ENCODE results near the gene SLC45A2. TPM values are rescaled to one million over a fixed set of nuclear protein-coding genes. Genes with fewer than 3 reads are reported as not detected.

Gene SLC45A2
- total RNA-seq, 1 experiment from 2014 or later, result not detected

DNA sequence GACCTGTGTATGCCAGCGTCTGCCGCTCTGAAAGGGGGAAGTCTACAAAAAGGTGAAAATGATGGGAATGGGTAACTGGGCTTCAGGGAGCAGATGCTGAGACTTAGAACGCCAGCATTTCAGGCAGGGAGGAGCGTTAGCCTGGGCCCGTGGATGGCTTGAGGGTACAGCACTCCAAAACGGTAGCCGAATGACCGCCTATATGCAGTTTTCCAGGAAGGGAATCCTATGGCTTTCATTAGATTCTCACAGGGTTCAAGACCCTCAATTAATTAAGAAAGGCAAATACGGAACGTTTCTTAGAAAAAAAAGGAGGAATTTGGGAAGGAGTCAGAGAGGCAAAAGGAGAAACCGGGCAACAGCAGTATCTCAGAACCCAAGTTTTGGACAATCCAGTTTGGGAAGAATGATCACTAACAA is 22.7 kb upstream of the SLC45A2 start (continued):
- TF ChIP-seq MXD4 (CRISPR knock-in tag; IDR thresholded peaks at IDR 0.05; ENCODE audit: borderline replicate concordance) (no peak), ZNF263 (CRISPR knock-in tag; IDR thresholded peaks at IDR 0.05; ENCODE audit: low read depth) (no peak), NFATC4 (CRISPR knock-in tag; IDR thresholded peaks at IDR 0.05) (no peak), RELA (CRISPR knock-in tag; IDR thresholded peaks at IDR 0.05; ENCODE audit: borderline replicate concordance) (no peak), FOXP1 (CRISPR knock-in tag; IDR thresholded peaks at IDR 0.05; ENCODE audit: borderline replicate concordance) (no peak), CREB1 (CRISPR knock-in tag; IDR thresholded peaks at IDR 0.05) (no peak), IRF2 (CRISPR knock-in tag; IDR thresholded peaks at IDR 0.05; ENCODE audit: borderline replicate concordance, low read depth) (no peak)
- TF ChIP-seq, protein P1, sequence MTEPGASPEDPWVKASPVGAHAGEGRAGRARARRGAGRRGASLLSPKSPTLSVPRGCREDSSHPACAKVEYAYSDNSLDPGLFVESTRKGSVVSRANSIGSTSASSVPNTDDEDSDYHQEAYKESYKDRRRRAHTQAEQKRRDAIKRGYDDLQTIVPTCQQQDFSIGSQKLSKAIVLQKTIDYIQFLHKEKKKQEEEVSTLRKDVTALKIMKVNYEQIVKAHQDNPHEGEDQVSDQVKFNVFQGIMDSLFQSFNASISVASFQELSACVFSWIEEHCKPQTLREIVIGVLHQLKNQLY (CRISPR knock-in tag; IDR thresholded peaks at IDR 0.05), result no peak
- TF ChIP-seq, protein P2, sequence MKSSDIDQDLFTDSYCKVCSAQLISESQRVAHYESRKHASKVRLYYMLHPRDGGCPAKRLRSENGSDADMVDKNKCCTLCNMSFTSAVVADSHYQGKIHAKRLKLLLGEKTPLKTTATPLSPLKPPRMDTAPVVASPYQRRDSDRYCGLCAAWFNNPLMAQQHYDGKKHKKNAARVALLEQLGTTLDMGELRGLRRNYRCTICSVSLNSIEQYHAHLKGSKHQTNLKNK (CRISPR knock-in tag; IDR thresholded peaks at IDR 0.05), result no peak
- TF ChIP-seq, protein P3, sequence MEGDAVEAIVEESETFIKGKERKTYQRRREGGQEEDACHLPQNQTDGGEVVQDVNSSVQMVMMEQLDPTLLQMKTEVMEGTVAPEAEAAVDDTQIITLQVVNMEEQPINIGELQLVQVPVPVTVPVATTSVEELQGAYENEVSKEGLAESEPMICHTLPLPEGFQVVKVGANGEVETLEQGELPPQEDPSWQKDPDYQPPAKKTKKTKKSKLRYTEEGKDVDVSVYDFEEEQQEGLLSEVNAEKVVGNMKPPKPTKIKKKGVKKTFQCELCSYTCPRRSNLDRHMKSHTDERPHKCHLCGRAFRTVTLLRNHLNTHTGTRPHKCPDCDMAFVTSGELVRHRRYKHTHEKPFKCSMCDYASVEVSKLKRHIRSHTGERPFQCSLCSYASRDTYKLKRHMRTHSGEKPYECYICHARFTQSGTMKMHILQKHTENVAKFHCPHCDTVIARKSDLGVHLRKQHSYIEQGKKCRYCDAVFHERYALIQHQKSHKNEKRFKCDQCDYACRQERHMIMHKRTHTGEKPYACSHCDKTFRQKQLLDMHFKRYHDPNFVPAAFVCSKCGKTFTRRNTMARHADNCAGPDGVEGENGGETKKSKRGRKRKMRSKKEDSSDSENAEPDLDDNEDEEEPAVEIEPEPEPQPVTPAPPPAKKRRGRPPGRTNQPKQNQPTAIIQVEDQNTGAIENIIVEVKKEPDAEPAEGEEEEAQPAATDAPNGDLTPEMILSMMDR (IDR thresholded peaks at IDR 0.05), result no peak
- TF ChIP-seq, protein P4, sequence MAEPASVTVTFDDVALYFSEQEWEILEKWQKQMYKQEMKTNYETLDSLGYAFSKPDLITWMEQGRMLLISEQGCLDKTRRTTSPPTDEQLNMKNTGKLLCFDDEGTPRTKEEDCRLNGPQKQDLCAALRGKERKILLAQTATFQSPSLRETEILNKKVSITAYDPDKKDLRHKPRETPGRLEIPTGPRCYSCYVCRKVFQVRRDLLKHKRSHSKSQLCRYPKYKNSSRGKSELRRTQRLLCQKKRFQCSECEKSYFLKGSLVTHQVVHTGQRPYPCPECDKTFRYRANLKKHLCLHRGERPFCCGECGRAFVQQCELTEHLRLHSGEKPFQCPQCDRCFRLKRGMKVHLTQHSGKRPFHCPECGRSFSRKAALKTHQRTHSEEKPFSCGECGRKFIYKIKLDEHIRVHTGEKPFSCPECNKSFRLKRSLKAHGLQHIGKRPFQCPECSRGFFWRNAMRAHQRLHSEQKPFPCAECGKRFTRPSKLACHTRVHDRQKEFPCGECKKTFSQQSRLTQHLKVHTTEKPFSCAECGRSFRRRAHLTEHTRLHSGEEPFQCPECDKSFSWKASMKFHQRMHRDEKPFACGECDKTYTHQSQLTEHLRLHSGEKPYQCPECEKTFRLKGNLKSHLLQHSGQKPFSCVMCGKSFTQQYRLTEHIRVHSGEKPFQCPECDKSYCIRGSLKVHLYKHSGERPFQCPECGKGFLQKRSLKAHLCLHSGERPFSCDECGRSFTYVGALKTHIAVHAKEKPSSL (CRISPR knock-in tag; conservative IDR thresholded peaks at IDR 0.05), result no peak
- TF ChIP-seq, protein P5, sequence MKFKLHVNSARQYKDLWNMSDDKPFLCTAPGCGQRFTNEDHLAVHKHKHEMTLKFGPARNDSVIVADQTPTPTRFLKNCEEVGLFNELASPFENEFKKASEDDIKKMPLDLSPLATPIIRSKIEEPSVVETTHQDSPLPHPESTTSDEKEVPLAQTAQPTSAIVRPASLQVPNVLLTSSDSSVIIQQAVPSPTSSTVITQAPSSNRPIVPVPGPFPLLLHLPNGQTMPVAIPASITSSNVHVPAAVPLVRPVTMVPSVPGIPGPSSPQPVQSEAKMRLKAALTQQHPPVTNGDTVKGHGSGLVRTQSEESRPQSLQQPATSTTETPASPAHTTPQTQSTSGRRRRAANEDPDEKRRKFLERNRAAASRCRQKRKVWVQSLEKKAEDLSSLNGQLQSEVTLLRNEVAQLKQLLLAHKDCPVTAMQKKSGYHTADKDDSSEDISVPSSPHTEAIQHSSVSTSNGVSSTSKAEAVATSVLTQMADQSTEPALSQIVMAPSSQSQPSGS (CRISPR knock-in tag; IDR thresholded peaks at IDR 0.05; ENCODE audit: borderline replicate concordance, low read depth), result no peak
- TF ChIP-seq, protein P6, sequence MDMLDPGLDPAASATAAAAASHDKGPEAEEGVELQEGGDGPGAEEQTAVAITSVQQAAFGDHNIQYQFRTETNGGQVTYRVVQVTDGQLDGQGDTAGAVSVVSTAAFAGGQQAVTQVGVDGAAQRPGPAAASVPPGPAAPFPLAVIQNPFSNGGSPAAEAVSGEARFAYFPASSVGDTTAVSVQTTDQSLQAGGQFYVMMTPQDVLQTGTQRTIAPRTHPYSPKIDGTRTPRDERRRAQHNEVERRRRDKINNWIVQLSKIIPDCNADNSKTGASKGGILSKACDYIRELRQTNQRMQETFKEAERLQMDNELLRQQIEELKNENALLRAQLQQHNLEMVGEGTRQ (CRISPR knock-in tag; IDR thresholded peaks at IDR 0.05), result no peak

DNA sequence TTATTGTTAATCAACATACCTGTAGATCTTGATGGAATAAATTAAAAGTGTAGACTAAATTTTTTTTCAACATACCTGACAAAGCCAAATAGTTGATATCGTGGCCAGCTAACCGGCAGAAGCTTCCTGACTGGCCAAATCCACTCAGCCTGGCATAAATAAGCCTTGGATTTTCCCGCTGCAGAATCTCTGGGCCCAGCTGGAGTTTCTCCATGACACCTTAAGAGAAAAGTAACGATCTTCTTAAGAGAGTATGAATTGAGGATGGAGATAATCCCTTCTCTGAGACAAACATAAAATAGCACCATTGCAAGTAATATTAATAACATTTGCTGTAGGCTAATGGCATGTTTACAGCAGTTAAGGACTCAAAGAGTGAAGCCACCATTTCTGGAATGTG is 21.2 kb upstream of the SLC45A2 start:
- peaks cover 13% of the 10 kb centered on the region for H3K36me3 Mint-ChIP-seq
- DNase-seq (ENCODE audit: low spot score) (no peak), ATAC-seq (no peak)
- ChIA-PET CTCF (interaction anchor here (1.4 kb wide), 1 partner anchor 36 kb away, joined by 4 read pairs; no protein-coding TSS in a partner anchor), POLR2A (no interaction called here)
- H3K4me3 Mint-ChIP-seq, result no peak overlapping the region
- no peak overlapping the region for H3K27ac Mint-ChIP-seq
- no peaks in the 10 kb centered on the region for H3K9me3 Mint-ChIP-seq
- no peaks in the 10 kb centered on the region for H3K27me3 Mint-ChIP-seq (ENCODE audit: low read depth)
- no peak for TF ChIP-seq PRRX2 (CRISPR knock-in tag; IDR thresholded peaks at IDR 0.05)
- TF ChIP-seq ZNF232 (CRISPR knock-in tag; IDR thresholded peaks at IDR 0.05), result no peak
- TF ChIP-seq, protein P7, sequence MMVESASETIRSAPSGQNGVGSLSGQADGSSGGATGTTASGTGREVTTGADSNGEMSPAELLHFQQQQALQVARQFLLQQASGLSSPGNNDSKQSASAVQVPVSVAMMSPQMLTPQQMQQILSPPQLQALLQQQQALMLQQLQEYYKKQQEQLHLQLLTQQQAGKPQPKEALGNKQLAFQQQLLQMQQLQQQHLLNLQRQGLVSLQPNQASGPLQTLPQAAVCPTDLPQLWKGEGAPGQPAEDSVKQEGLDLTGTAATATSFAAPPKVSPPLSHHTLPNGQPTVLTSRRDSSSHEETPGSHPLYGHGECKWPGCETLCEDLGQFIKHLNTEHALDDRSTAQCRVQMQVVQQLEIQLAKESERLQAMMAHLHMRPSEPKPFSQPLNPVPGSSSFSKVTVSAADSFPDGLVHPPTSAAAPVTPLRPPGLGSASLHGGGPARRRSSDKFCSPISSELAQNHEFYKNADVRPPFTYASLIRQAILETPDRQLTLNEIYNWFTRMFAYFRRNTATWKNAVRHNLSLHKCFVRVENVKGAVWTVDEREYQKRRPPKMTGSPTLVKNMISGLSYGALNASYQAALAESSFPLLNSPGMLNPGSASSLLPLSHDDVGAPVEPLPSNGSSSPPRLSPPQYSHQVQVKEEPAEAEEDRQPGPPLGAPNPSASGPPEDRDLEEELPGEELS (CRISPR knock-in tag; IDR thresholded peaks at IDR 0.05), result no peak
- TF ChIP-seq TCF7 (CRISPR knock-in tag; IDR thresholded peaks at IDR 0.05; ENCODE audit: low read depth), result no peak
- TF ChIP-seq ZNF671 (CRISPR knock-in tag; IDR thresholded peaks at IDR 0.05), result no peak
- TF ChIP-seq SMAD3 (CRISPR knock-in tag; IDR thresholded peaks at IDR 0.05; ENCODE audit: borderline replicate concordance), result no peak
- no peak for TF ChIP-seq ELF4 (CRISPR knock-in tag; IDR thresholded peaks at IDR 0.05; ENCODE audit: low read depth)
- TF ChIP-seq TEAD4 (CRISPR knock-in tag; IDR thresholded peaks at IDR 0.05), result no peak
- TF ChIP-seq JUN (CRISPR knock-in tag; IDR thresholded peaks at IDR 0.05), result no peak
- TF ChIP-seq, protein P8, sequence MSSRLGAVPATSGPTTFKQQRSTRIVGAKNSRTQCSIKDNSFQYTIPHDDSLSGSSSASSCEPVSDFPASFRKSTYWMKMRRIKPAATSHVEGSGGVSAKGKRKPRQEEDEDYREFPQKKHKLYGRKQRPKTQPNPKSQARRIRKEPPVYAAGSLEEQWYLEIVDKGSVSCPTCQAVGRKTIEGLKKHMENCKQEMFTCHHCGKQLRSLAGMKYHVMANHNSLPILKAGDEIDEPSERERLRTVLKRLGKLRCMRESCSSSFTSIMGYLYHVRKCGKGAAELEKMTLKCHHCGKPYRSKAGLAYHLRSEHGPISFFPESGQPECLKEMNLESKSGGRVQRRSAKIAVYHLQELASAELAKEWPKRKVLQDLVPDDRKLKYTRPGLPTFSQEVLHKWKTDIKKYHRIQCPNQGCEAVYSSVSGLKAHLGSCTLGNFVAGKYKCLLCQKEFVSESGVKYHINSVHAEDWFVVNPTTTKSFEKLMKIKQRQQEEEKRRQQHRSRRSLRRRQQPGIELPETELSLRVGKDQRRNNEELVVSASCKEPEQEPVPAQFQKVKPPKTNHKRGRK (CRISPR knock-in tag; IDR thresholded peaks at IDR 0.05; ENCODE audit: borderline replicate concordance), result no peak
- no peak for TF ChIP-seq EMX1 (CRISPR knock-in tag; IDR thresholded peaks at IDR 0.05)
- TF ChIP-seq, protein P9, sequence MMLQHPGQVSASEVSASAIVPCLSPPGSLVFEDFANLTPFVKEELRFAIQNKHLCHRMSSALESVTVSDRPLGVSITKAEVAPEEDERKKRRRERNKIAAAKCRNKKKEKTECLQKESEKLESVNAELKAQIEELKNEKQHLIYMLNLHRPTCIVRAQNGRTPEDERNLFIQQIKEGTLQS (CRISPR knock-in tag; conservative IDR thresholded peaks at IDR 0.05), result no peak
- H3K4me1 Mint-ChIP-seq, result peaks cover 24% of the 10 kb centered on the region

Measured in WTC11 (cell line).